KMS-11 (cell line): ENCODE measurements around the gene LRIG2.

Experiments
- H2AFZ ChIP-seq: fragments of 200-600 bp; sonication (generic); 2 replicates; pipeline ENCODE4 v1.6.1; 2016; ENCODE audit warnings: antibody characterized with exemption, mixed run types, low read depth
- H3K27ac ChIP-seq: fragments of 200-600 bp; sonication (generic); 2 replicates; pipeline ENCODE4 v1.6.1; 2016; ENCODE audit warnings: mild to moderate bottlenecking, mixed run types
- H3K27me3 ChIP-seq: fragments of 200-600 bp; sonication (generic); 2 replicates; pipeline ENCODE4 v1.6.1; 2017; ENCODE audit warnings: mild to moderate bottlenecking, low read depth, mixed run types, moderate library complexity; ENCODE audit not compliant: insufficient read depth
- H3K36me3 ChIP-seq: fragments of 200-600 bp; sonication (generic); 2 replicates; pipeline ENCODE4 v1.6.1; 2017; ENCODE audit warnings: mild to moderate bottlenecking, mixed run types; ENCODE audit not compliant: insufficient read depth
- H3K4me1 ChIP-seq: fragments of 200-600 bp; sonication (generic); 2 replicates; pipeline ENCODE4 v1.6.1; 2016; ENCODE audit warnings: mild to moderate bottlenecking, low read depth, mixed run types; ENCODE audit not compliant: poor library complexity, severe bottlenecking
- H3K4me2 ChIP-seq: fragments of 200-600 bp; sonication (generic); 2 replicates; pipeline ENCODE4 v1.7.0; 2016; ENCODE audit warnings: mild to moderate bottlenecking, mixed run types
- H3K4me3 ChIP-seq: fragments of 200-600 bp; sonication (generic); IDR thresholded peaks from 2 replicates; pipeline ENCODE4 v1.6.1; 2017; ENCODE audit warnings: low read depth, low read length, mixed read lengths; ENCODE audit not compliant: insufficient read depth
- H3K79me2 ChIP-seq: fragments of 200-600 bp; sonication (generic); 2 replicates; pipeline ENCODE4 v1.6.1; 2016; ENCODE audit warnings: low read depth, mixed run types; ENCODE audit not compliant: insufficient read depth
- H3K9ac ChIP-seq: fragments of 200-600 bp; sonication (generic); 2 replicates; pipeline ENCODE4 v1.6.1; 2016; ENCODE audit warnings: mild to moderate bottlenecking, mixed run types
- H4K20me1 ChIP-seq: fragments of 200-600 bp; sonication (generic); 2 replicates; pipeline ENCODE4 v1.6.1; 2016; ENCODE audit warnings: mild to moderate bottlenecking, mixed run types; ENCODE audit not compliant: insufficient read depth
- TF ChIP-seq, protein P1 (sequence below): fragments of 200-600 bp; sonication (generic); conservative IDR thresholded peaks from 2 replicates; pipeline ENCODE4 v1.6.1; 2017; ENCODE audit warnings: low read depth, mild to moderate bottlenecking, antibody characterized with exemption, low read length, moderate library complexity, mixed read lengths

Gene LRIG2

DNA sequence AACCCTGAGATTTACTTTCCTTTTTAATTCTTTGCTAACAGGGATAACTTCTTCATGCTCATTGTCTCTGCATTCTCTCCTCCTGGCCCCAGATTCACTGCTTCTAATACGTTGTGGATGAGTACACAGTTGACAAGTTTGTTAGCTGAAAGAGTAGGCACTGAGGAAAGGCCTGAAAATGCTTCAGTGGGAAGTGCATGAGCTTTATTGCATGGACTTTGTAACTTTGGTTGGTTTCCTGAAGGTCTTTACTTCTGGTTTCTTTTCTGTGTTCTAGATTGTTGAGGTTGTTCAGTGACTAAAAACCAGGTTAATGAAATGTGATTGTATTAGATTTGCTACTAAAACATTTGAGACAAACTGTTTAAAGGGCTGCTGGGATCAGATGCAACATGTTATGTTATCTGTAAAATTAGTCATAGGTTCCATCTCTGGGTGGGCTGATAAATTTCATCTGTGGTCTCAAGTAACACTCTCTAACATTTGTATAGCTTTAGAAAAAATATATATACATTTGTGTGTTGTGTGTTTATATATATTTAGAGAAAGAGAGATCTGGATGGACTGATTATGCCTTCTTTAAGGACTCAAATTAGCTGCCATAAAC lies 19.1 kb downstream of the LRIG2 start:
- H3K4me3 ChIP-seq: no peak overlapping the region
- H3K36me3 ChIP-seq: no peaks in the 10 kb centered on the region
- no peak overlapping the region for H3K4me2 ChIP-seq
- H3K27me3 ChIP-seq: no peaks in the 10 kb centered on the region
- no peaks in the 10 kb centered on the region for H3K79me2 ChIP-seq
- no peak overlapping the region for H3K27ac ChIP-seq
- peaks cover 5% of the 10 kb centered on the region for H3K4me1 ChIP-seq
- H4K20me1 ChIP-seq: no peaks in the 10 kb centered on the region
- H2AFZ ChIP-seq: no peak overlapping the region
- TF ChIP-seq, protein P1, sequence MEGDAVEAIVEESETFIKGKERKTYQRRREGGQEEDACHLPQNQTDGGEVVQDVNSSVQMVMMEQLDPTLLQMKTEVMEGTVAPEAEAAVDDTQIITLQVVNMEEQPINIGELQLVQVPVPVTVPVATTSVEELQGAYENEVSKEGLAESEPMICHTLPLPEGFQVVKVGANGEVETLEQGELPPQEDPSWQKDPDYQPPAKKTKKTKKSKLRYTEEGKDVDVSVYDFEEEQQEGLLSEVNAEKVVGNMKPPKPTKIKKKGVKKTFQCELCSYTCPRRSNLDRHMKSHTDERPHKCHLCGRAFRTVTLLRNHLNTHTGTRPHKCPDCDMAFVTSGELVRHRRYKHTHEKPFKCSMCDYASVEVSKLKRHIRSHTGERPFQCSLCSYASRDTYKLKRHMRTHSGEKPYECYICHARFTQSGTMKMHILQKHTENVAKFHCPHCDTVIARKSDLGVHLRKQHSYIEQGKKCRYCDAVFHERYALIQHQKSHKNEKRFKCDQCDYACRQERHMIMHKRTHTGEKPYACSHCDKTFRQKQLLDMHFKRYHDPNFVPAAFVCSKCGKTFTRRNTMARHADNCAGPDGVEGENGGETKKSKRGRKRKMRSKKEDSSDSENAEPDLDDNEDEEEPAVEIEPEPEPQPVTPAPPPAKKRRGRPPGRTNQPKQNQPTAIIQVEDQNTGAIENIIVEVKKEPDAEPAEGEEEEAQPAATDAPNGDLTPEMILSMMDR: no peak
- H3K9ac ChIP-seq: no peak overlapping the region

- Histone ChIP-seq H3K27ac (no peak overlapping the region), H3K4me2 (no peak overlapping the region), H3K9ac (no peak overlapping the region), H4K20me1 (no peaks in the 10 kb centered on the region), H3K4me1 (peaks cover 5% of the 10 kb centered on the region), H3K27me3 (no peaks in the 10 kb centered on the region), H3K36me3 (no peaks in the 10 kb centered on the region), H2AFZ (no peak overlapping the region), H3K4me3 (no peak overlapping the region), H3K79me2 (no peaks in the 10 kb centered on the region)
- TF ChIP-seq, protein P1: no peak
Measured at GRCh38 chr1:113094506-113094905, 21.5 kb downstream of the LRIG2 start.

GRCh38 chr1:113095790-113096455 lies 22.9 kb downstream of the LRIG2 start:
- no peak overlapping the region for H3K4me2 ChIP-seq
- no peaks in the 10 kb centered on the region for H3K79me2 ChIP-seq
- H3K27ac ChIP-seq: no peak overlapping the region
- no peak overlapping the region for H2AFZ ChIP-seq
- H4K20me1 ChIP-seq: no peaks in the 10 kb centered on the region
- H3K9ac ChIP-seq: no peak overlapping the region
- H3K4me1 ChIP-seq: peaks cover 5% of the 10 kb centered on the region
- H3K27me3 ChIP-seq: no peaks in the 10 kb centered on the region
- TF ChIP-seq, protein P1: no peak
- H3K36me3 ChIP-seq: no peaks in the 10 kb centered on the region
- H3K4me3 ChIP-seq: no peak overlapping the region

- no peaks in the 10 kb centered on the region for H3K36me3 ChIP-seq
- no peak overlapping the region for H3K27ac ChIP-seq
- H3K4me3 ChIP-seq: no peak overlapping the region
- no peaks in the 10 kb centered on the region for H3K27me3 ChIP-seq
- H3K9ac ChIP-seq: no peak overlapping the region
- TF ChIP-seq, protein P1: no peak
- H4K20me1 ChIP-seq: no peaks in the 10 kb centered on the region
- H3K4me2 ChIP-seq: no peak overlapping the region
- H2AFZ ChIP-seq: no peak overlapping the region
- H3K4me1 ChIP-seq: peaks cover 2% of the 10 kb centered on the region
- H3K79me2 ChIP-seq: no peaks in the 10 kb centered on the region
Measured at GRCh38 chr1:113096493-113096892, 23.5 kb downstream of the LRIG2 start.
